ENCODE data around the gene APLNR.

APLNR gene

GRCh38 chr11:57214494-57214893 lies 22.6 kb downstream of the APLNR start:
- no peak for DNase-seq

DNA sequence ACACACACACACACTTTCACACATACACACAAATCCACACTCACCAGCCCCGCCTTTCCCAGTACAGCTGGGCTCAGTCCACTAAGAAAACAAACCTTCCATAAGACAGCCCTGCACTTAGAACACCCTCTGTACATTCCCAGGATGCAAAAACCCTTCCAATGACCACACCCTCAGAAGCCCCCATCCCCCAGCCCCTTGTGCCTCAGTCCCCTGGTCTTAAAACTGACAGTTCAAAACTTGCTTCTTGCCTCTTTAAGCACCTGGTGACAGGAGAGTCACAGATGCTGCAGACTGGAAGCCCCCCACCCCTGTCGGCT lies 23.0 kb downstream of the APLNR start:
- no peak for DNase-seq

DNA sequence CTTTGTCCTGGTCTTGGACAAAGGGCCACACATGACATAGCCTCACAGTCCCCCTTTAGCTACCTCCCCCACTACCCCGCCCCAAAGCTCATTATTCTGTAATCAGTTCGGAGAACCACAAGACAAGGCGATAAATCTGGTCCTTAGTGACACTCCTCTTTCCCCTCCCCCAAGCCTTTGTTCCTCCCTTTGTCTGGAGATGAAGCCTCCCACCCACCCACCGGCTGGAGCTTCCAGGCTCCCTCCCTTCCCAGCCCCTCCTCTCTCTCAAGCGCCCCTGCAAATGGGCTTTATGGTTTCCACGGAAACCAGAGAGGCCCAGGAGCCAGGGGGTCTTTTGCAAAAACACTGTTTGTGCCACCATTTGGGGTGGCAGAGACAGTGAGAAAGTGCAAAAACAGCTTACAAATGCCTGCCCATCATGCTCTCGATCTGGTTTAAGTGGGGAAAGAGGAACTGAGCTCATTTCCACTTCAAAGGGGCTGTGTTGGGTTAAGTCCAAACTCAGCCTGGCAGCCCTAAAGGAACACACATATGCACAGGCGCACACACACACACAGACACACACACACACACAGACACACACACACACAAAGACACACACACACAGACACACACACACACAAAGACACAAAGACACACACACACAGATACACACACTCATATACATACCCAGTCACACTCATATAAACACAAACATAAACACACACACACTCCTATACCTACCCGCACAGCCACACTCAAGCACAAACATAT lies 23.5 kb downstream of the APLNR start:
- no peak for DNase-seq

DNA sequence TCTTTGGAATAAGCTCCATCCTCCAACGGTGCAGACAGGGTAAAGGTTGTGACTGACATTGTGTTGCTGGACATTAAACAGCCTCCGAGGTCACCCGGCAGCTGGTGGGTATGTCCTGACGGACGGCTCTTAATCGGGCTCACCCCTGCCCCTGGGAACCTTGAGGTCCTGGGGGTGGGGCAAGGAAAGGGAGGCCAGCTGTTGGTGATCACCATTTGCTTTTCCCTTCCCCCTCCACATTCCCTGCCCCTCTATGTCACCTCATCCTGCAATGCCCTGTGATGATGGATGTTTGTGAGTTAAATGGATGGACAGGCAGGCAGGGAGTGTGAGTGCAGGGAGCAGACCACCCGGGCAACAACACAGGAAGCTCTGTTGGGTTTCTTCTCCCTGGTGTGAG lies 26.3 kb downstream of the APLNR start:
- DNase-seq, result no peak

GRCh38 chr11:57207168-57207567 lies 29.9 kb downstream of the APLNR start:
- no peak for DNase-seq

GRCh38 chr11:57205041-57205641 lies 31.9 kb downstream of the APLNR start:
- DNase-seq, result no peak

GRCh38 chr11:57203882-57204480 lies 33.1 kb downstream of the APLNR start:
- no peak for DNase-seq

- no peak for DNase-seq
These were observed 33.7 kb downstream of the APLNR start for GRCh38 chr11:57203359-57203758.

- no peak for DNase-seq
These were observed 34.8 kb downstream of the APLNR start for GRCh38 chr11:57202281-57202680.

DNA sequence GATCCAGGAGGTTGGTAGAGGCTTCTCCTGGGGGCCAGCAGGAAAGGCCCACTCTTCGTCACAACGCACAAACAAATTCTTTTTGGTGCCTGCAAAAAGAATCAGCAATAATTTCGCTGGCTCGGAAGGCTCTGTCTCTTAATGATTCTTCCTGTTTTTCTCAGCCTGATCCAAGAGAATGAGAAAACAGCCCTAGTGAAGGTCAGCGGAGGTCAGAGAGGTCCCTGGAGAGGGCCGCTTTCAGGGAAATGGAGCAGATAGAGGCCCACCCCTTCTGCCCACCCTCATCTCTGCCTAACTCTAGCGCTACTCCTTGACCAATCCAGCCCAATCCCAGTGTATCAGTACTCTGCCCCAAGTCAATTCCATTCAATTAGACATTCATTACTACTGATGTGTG lies 36.1 kb downstream of the APLNR start:
- no peak for DNase-seq

DNA sequence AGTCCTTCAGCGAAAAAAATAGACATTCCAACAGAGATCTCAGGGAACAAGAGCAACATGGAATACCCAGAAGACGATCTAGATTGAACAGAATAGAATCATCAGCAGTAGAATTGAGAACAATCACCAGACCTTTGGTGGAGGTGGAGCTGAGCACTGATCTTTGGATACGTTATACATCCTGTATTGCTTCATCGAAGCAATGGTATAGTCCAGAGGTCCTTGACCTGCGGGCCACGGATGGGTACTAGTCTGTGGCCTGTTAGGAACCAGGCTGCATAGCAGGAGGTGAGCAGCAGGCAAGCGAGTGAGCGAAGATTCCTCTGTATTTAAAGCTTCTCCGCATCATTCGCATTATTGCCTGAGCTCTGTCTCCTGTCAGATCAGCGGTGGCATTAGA lies 37.7 kb downstream of the APLNR start:
- DNase-seq, result no peak

DNA sequence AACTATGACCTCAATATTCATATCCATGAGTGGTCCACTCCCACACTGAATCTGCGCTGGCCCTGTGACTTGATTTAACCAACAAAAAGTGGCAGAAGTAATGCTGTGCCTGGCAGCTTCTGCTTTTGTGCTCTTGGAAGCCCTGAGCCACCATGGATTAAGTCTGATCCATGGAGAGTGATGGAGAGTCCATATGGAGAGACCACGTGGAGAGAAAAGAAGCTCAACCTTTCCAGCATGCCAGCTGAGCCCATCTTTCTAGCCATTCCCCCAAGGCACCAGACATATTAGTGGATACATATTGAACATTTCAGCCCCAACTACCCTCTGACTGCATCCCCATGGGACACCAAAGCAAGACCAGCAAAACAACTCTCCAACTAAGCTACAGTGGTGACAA lies 39.3 kb downstream of the APLNR start:
- DNase-seq, result no peak

DNA sequence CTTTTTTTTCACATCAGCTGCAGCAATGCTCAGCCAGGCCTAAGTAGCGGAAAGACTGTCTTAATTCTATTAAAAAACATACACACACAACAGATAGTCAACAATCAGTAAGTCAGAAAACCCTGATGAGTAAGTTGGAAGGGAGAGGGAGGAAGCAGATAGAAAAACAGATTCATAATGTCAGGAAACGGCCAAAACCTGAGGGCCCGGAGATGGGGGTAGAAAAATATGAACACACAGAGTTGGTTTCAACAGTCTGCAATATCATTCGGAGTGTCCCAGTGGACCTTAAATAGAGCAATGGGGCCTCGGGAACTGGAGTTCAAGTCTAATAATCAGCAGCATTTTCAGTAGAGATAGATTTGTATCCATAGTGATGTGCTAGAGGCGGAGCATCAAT lies 40.5 kb downstream of the APLNR start:
- DNase-seq, result no peak

DNA sequence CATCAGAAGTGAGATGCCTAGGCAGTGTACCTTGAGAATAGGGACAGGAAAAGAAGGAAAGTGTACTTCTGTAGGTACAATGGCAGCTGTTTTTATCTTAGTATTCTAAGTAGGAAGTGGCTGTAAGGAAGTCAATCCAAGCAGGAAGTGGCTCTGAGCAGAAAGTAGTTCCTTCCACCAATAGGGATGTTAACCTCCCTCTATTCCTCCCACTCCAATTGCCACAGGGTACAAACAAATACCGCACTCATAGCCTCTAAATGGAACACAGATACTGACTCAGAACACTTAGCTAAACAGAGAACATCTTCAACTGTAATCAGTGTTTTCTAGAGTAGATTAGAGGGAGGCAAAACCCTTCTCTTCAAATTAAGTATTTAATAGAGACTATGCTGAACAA lies 44.7 kb downstream of the APLNR start:
- no peak for DNase-seq

DNA sequence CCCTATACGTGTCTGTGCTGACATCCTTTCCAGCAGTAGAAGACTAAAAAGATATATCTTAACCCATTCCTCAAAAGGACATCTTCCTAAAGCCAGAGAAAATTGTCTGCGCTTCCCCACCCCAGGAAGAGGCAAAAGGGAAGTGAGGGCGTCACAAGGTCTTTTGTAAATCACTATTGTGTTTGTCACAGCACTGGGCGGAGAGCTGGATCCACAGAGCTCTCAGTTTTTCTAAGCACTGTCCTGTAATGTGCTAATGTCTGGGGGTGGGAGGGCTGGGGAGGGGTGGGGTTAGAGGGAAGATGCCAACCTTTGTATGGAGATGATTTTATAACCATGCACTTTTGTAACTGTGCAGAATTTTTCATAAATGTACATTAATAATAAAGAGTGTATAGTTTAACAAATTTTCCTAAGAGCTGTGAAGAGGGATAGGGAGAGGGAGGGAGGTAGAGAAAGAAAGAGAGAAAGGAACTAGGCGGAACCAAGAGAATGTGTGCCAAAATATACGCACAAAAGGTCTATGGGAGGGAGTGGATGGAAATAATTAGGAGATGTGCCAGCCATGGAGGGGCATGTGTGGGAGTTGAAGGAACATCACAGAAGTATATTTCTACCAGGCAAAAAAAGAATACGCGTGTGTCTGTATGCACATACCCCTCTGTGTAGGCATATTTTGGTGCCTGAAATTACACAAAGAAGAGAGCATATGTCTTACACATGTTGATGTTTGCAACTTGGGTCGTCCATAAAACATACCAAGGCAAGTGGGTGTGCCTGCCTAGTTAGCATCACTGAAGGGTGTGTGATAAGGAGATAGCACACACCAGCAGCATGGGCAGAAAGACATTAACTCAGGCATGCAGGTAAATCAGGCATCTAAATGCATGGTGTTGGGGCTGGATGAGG lies 45.5 kb downstream of the APLNR start:
- DNase-seq, result no peak

DNA sequence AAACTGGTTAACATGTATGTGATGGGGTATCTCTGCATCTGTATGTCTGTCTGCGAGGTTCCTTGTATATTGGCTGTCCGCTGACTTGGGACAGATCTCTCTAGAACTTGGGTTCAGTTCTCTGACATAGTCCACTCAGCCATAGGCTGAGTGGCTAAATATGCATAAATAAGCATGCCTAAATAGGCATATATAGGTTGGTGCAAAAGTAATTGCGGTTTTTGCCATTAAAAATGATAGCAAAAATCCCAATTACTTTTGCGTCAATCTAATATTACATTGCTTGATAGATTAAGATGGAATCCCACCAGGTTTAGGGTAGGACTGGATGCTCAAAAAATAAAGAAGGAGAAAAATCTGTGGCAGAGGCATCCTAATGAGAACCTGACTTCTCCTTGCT lies 46.5 kb downstream of the APLNR start:
- DNase-seq, result no peak

Data from CD4-positive, alpha-beta T cell treated with Interferon gamma for 1 hour (primary cell).